NCI-H1417 (cell line): ENCODE measurements around the gene IFI35.
"Not testable (repeated sequence)": the region's sequence is repeated elsewhere in the genome, so short reads cannot be mapped to it uniquely, and the experiment has no call there.

ENCODE experiments used
- DNase-seq, 3 experiments: peaks; one replicate each; lab custom pipeline; 2025; lab: John Stamatoyannopoulos, UW

The IFI35 gene

GRCh38 chr17:43006639-43007551 lies at the start of gene IFI35:
IFI35 (plus strand) TSS chr17:43006784; CDS start chr17:43006948, 164 bp downstream.
- DNase-seq, result peak; percentile 17 to 61 (median 53)

GRCh38 chr17:42964161-42964932 lies 42.2 kb upstream of the IFI35 start, which contains the start of gene AARSD1:
AARSD1 (minus strand) TSS chr17:42964454; CDS start chr17:42964440, 14 bp downstream.
- peak; percentile 91 to 95 (median 95) for DNase-seq

GRCh38 chr17:42967925-42968324 lies 38.7 kb upstream of the IFI35 start:
- DNase-seq, result no peak

- peak in 1 of 3 experiments; percentile 18 for DNase-seq
Measured at GRCh38 chr17:42969001-42969581, 37.5 kb upstream of the IFI35 start.

GRCh38 chr17:42971589-42971988 lies 35.0 kb upstream of the IFI35 start:
- DNase-seq, result no peak

- DNase-seq, result not testable (repeated sequence)
Measured at GRCh38 chr17:42973323-42973722, 33.3 kb upstream of the IFI35 start.

GRCh38 chr17:42975265-42975664 lies 31.3 kb upstream of the IFI35 start:
- no peak for DNase-seq

GRCh38 chr17:42975701-42976100 lies 30.9 kb upstream of the IFI35 start:
- DNase-seq, result not testable (repeated sequence)

GRCh38 chr17:42979511-42980273 lies 26.9 kb upstream of the IFI35 start, which contains the start of gene PTGES3L:
PTGES3L (minus strand) TSS chr17:42980080; CDS start chr17:42980053, 27 bp downstream.
- DNase-seq, result peak; percentile 57 to 91 (median 85)

- peak; percentile 94 to 96 (median 96) for DNase-seq
Measured at GRCh38 chr17:42980274-42980765, 26.3 kb upstream of the IFI35 start, which contains the start of gene RUNDC1. RUNDC1 (plus strand) TSS chr17:42980565; CDS start chr17:42980577, 12 bp downstream.

- DNase-seq, result peak; percentile 38 to 89 (median 86)
Measured at GRCh38 chr17:42980766-42981397, 25.7 kb upstream of the IFI35 start.

- DNase-seq, result no peak
Measured at GRCh38 chr17:42982266-42982665, 24.3 kb upstream of the IFI35 start.

GRCh38 chr17:42985225-42985624 lies 21.4 kb upstream of the IFI35 start:
- DNase-seq, result no peak

- DNase-seq, result no peak
Measured at GRCh38 chr17:42989141-42989540, 17.4 kb upstream of the IFI35 start.

- DNase-seq, result no peak
Measured at GRCh38 chr17:42989726-42990652, 16.6 kb upstream of the IFI35 start.

GRCh38 chr17:42991471-42991870 lies 15.1 kb upstream of the IFI35 start:
- no peak for DNase-seq

GRCh38 chr17:42992872-42993271 lies 13.7 kb upstream of the IFI35 start:
- DNase-seq, result no peak

- DNase-seq, result not testable (repeated sequence)
Measured at GRCh38 chr17:42993913-42994312, 12.7 kb upstream of the IFI35 start.

- no peak for DNase-seq
Measured at GRCh38 chr17:42997390-42997983, 9.1 kb upstream of the IFI35 start.
